Measurements from ENCODE around the gene HYKK.

- TF ChIP-seq ZNF8 (CRISPR knock-in tag; IDR thresholded peaks at IDR 0.05) (no peak), OSR1 (CRISPR knock-in tag; IDR thresholded peaks at IDR 0.05) (no peak), GLIS3 (CRISPR knock-in tag; IDR thresholded peaks at IDR 0.05) (no peak), PATZ1 (CRISPR knock-in tag; IDR thresholded peaks at IDR 0.05; ENCODE audit: borderline replicate concordance) (no peak), ZFP3 (CRISPR knock-in tag; IDR thresholded peaks at IDR 0.05) (no peak), ZNF565 (CRISPR knock-in tag; conservative IDR thresholded peaks at IDR 0.05; ENCODE audit: low read depth) (no peak), ZC3H10 (CRISPR knock-in tag; IDR thresholded peaks at IDR 0.05) (no peak), TOX (CRISPR knock-in tag; IDR thresholded peaks at IDR 0.05; ENCODE audit: borderline replicate concordance) (no peak)
Measured at GRCh38 chr15:78563092-78563491, 55.7 kb downstream of the HYKK start.

Data from SK-N-SH treated with all-trans-retinoic acid at 6 μM for 48 hours (cell line).